ENCODE data around the gene EXOC6.

The EXOC6 gene

GRCh38 chr10:93028883-93029282, 180.6 kb downstream of the EXOC6 start:
- no peak for DNase-seq

GRCh38 chr10:93030409-93030808, 182.1 kb downstream of the EXOC6 start:
- DNase-seq, result no peak

GRCh38 chr10:93032105-93032808, 183.9 kb downstream of the EXOC6 start:
- DNase-seq, result no peak

GRCh38 chr10:93032809-93033137, 184.5 kb downstream of the EXOC6 start:
- no peak for DNase-seq

- DNase-seq, result no peak
Measured at GRCh38 chr10:93034426-93034825, 186.1 kb downstream of the EXOC6 start.

- no peak for DNase-seq
Measured at GRCh38 chr10:93039110-93039509, 190.8 kb downstream of the EXOC6 start.

- no peak for DNase-seq
Measured at GRCh38 chr10:93039721-93040120, 191.4 kb downstream of the EXOC6 start.

- no peak for DNase-seq
Measured at GRCh38 chr10:93054486-93054885, 206.2 kb downstream of the EXOC6 start.

GRCh38 chr10:93058139-93058538, 209.8 kb downstream of the EXOC6 start:
- no peak for DNase-seq

GRCh38 chr10:93059975-93060886, 211.9 kb downstream of the EXOC6 start, which contains the start of gene CYP26C1:
TSS of gene CYP26C1 (plus strand) at chr10:93060798. CDS start at chr10:93061264, 466 bp downstream.
- no peak for DNase-seq

GRCh38 chr10:93060887-93061593, 212.7 kb downstream of the EXOC6 start:
- DNase-seq, result no peak

- DNase-seq, result no peak
Measured at GRCh38 chr10:93061594-93062513, 213.5 kb downstream of the EXOC6 start.

- DNase-seq, result no peak
Measured at GRCh38 chr10:93062514-93063143, 214.3 kb downstream of the EXOC6 start.

GRCh38 chr10:93063144-93063976, 215.0 kb downstream of the EXOC6 start:
- no peak for DNase-seq

- no peak for DNase-seq
Measured at GRCh38 chr10:93063977-93064660, 215.8 kb downstream of the EXOC6 start.

- no peak for DNase-seq
Measured at GRCh38 chr10:93064874-93065660, 216.7 kb downstream of the EXOC6 start.

GRCh38 chr10:93065675-93066543, 217.6 kb downstream of the EXOC6 start:
- DNase-seq, result no peak

- no peak for DNase-seq
Measured at GRCh38 chr10:93066544-93066913, 218.2 kb downstream of the EXOC6 start.
